ENCODE results near the gene IPP. TPM values are rescaled to one million over a fixed set of nuclear protein-coding genes. Genes with fewer than 3 reads are reported as not detected.

IPP gene
- total RNA-seq, 1 experiment from 2014 or later: 25.4 TPM

GRCh38 chr1:45684402-45684801 lies 66.1 kb downstream of the IPP start:
- H3K79me2 ChIP-seq (ENCODE audit: low read depth): peaks cover 88% of the 10 kb centered on the region
- POLR2A ChIA-PET (ENCODE audit: unreplicated experiment): interaction anchor here (0.7 kb wide), 1 partner anchor 116 kb away, joined by 5 read pairs; no protein-coding TSS in a partner anchor
- peak overlapping the region; percentile 91 for H3K4me2 ChIP-seq
- CTCF ChIA-PET: no interaction called here
- no peak overlapping the region for H2AFZ ChIP-seq
- H3K9me3 ChIP-seq (ENCODE audit: insufficient read depth, low read depth): no peaks in the 10 kb centered on the region
- no peak for TF ChIP-seq CTCF (conservative IDR thresholded peaks at IDR 0.05)
- no peak for TF ChIP-seq EZH2 (IDR thresholded peaks at IDR 0.05; ENCODE audit: low read depth)
- BruUV-seq (replicated peaks): no TSS peak
- intact Hi-C loops (cut with micrococcal nuclease; ENCODE audit: unreplicated experiment): loop anchor here (10.0 kb wide), 2 partner anchors 560 to 1010 kb away; partner anchors contain the start of genes ARMH1, RAD54L and TMEM53
- no peaks in the 10 kb centered on the region for H3K27me3 ChIP-seq (ENCODE audit: insufficient read depth, low read depth)
- no peak overlapping the region for H3K27ac ChIP-seq
- 0 out of 2 replicates have a peak, but pooled peaks cover 6% of the 10 kb centered on the region for H3K36me3 ChIP-seq (ENCODE audit: low read depth)
- no peaks in the 10 kb centered on the region for H3K9me2 ChIP-seq (ENCODE audit: insufficient read depth)
- H3K4me1 ChIP-seq (replicated peaks; ENCODE audit: insufficient read depth): peaks cover 13% of the 10 kb centered on the region
- peak overlapping the region; percentile 94; the same call in 1 of the 2 replicates for H3K4me3 ChIP-seq
- peaks cover 18% of the 10 kb centered on the region for H3F3A ChIP-seq (ENCODE audit: insufficient read depth, low read depth)
- H4K20me1 ChIP-seq (ENCODE audit: insufficient read depth): peaks cover 49% of the 10 kb centered on the region
- no peak for DNase-seq

GRCh38 chr1:45682942-45683341 lies 67.5 kb downstream of the IPP start:
- Histone ChIP-seq H3K4me3 (no peak overlapping the region), H3K27me3 (ENCODE audit: insufficient read depth, low read depth) (no peaks in the 10 kb centered on the region), H2AFZ (no peak overlapping the region), H3K9me3 (ENCODE audit: insufficient read depth, low read depth) (no peaks in the 10 kb centered on the region), H3K27ac (no peak overlapping the region), H3K4me1 (replicated peaks; ENCODE audit: insufficient read depth) (peaks cover 8% of the 10 kb centered on the region), H3F3A (ENCODE audit: insufficient read depth, low read depth) (peaks cover 7% of the 10 kb centered on the region; the same call in 1 of the 2 replicates), H3K79me2 (ENCODE audit: low read depth) (peaks cover 89% of the 10 kb centered on the region), H3K4me2 (peak overlapping the region; percentile 29; the same call in 1 of the 2 replicates), H3K9me2 (ENCODE audit: insufficient read depth) (no peaks in the 10 kb centered on the region), H3K36me3 (ENCODE audit: low read depth) (0 out of 2 replicates have a peak, but pooled peaks cover 6% of the 10 kb centered on the region), H4K20me1 (ENCODE audit: insufficient read depth) (peaks cover 64% of the 10 kb centered on the region)
- BruUV-seq (replicated peaks): no TSS peak
- intact Hi-C loops (cut with micrococcal nuclease; ENCODE audit: unreplicated experiment): loop anchor here (10.0 kb wide), 2 partner anchors 562 to 1008 kb away; partner anchors contain the start of genes ARMH1, RAD54L and TMEM53
- CTCF ChIA-PET: interaction anchor here (0.6 kb wide), 1 partner anchor 25 kb away, joined by 3 read pairs; no protein-coding TSS in a partner anchor
- DNase-seq: no peak
- TF ChIP-seq CTCF (conservative IDR thresholded peaks at IDR 0.05) (no peak), EZH2 (IDR thresholded peaks at IDR 0.05; ENCODE audit: low read depth) (no peak)
- POLR2A ChIA-PET (ENCODE audit: unreplicated experiment): no interaction called here

- Histone ChIP-seq H3K9me2 (ENCODE audit: insufficient read depth) (no peaks in the 10 kb centered on the region), H3K79me2 (ENCODE audit: low read depth) (peaks cover 99% of the 10 kb centered on the region), H2AFZ (no peak overlapping the region), H3K4me2 (no peak overlapping the region), H3K27me3 (ENCODE audit: insufficient read depth, low read depth) (no peaks in the 10 kb centered on the region), H3K9me3 (ENCODE audit: insufficient read depth, low read depth) (no peaks in the 10 kb centered on the region), H3F3A (ENCODE audit: insufficient read depth, low read depth) (no peaks in the 10 kb centered on the region), H3K4me3 (no peak overlapping the region), H3K27ac (no peak overlapping the region), H3K4me1 (replicated peaks; ENCODE audit: insufficient read depth) (peaks cover under 1% of the 10 kb centered on the region; the same call in 1 of the 2 replicates), H3K36me3 (ENCODE audit: low read depth) (0 out of 2 replicates have a peak, but pooled peaks cover 11% of the 10 kb centered on the region), H4K20me1 (ENCODE audit: insufficient read depth) (peaks cover 87% of the 10 kb centered on the region)
- no TSS peak for BruUV-seq (replicated peaks)
- CTCF ChIA-PET: no interaction called here
- POLR2A ChIA-PET (ENCODE audit: unreplicated experiment): interaction anchor here (1.2 kb wide), 1 partner anchor 12 kb away, joined by 8 read pairs; no protein-coding TSS in a partner anchor
- intact Hi-C loops (cut with micrococcal nuclease; ENCODE audit: unreplicated experiment): no loop called here
- TF ChIP-seq CTCF (conservative IDR thresholded peaks at IDR 0.05): no peak
- no peak for TF ChIP-seq EZH2 (IDR thresholded peaks at IDR 0.05; ENCODE audit: low read depth)
- DNase-seq: no peak
Observed at GRCh38 chr1:45679123-45679522, 71.3 kb downstream of the IPP start.

Measured in PC-9 (cell line).